GM08714 (cell line): ENCODE results near the gene TNRC6B.

Experiments used
- H3K4me3 ChIP-seq: fragments of 200-500 bp; sonication (Bioruptor generic); 2 replicates; pipeline ENCODE4 v1.5.1; 2014; ENCODE audit warnings: mild to moderate bottlenecking, low read length, inconsistent platforms
- ZNF274 ChIP-seq: IDR thresholded peaks from 2 replicates; pipeline ENCODE4 v1.6.1; 2012; ENCODE audit warnings: mild to moderate bottlenecking, low read depth, low read length

TNRC6B gene

DNA sequence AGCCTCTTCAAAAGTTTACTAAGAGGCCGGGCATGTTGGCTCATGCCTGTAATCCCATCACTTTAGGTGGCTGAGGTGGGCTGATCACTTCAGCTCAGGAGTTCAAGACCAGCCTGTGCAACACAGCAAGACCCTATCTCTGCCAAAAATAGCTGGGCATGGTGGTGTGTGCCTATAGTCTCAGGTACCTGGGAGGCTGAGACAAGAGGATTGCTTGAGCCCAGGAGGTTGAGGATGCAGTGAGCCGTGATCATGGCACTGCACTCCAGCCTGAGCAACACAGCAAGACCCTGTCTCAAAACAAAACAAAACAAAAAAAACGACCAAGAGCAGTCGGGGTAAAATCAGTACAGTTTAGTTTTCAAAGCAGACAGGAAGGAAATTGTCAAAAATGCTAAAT lies 163.9 kb downstream of the TNRC6B start:
- TF ChIP-seq ZNF274 = no peak

DNA sequence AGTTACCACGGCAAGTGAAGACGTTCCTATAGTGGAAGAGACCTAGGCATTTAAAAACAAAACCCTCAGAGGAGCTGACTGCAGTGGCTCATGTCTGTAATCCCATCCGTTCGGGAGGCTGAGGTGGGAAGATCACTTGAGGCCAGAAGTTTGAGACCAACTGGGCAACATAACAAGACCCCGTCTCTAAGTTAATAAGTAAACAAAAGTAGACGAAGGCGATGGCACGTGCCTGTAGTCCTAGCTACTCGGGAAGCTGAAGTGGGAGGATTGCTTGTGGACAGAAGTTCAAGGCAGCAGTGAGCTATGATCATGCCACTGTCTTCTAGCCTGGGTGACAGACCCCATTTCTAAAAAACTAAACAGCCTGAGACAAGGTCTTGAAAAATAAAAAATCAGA lies 164.8 kb downstream of the TNRC6B start:
- no peak overlapping the region for H3K4me3 ChIP-seq
- TF ChIP-seq ZNF274 = no peak

More for the DNA sequence above, 163.9 kb downstream of the TNRC6B start:
- no peak overlapping the region for H3K4me3 ChIP-seq

DNA sequence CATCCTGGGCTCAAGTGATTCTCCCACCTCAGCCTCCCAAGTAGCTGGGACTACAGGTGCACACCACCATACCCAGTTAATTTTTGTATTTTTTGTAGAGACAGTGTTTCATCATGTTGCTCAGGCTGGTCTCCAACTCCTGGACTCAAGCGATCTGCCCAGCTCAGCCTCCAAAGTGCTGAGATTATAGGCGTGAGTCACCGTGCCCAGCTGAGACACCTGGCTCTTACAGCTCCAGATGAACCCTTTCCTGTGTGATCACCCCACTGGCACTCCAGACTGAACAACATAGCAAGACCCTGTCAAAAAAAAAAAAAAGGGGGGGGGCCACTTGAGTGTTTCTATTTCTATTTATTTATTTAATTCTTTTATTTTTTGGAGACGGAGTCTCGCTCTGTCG lies 167.5 kb downstream of the TNRC6B start:
- no peak for TF ChIP-seq ZNF274
- peak overlapping the region; percentile 97 for H3K4me3 ChIP-seq

GRCh38 chr22:40345815-40346184 lies 168.1 kb downstream of the TNRC6B start:
- no peak for TF ChIP-seq ZNF274
- H3K4me3 ChIP-seq = peak overlapping the region; percentile 97

- no peak for TF ChIP-seq ZNF274
- H3K4me3 ChIP-seq = peak within 1 kb of the TSS; percentile 97
Observed at GRCh38 chr22:40346185-40347118, 168.7 kb downstream of the TNRC6B start, which contains the start of gene ADSL. Gene ADSL, plus strand, starts transcription at chr22:40346500. Its CDS starts 59 bp downstream, at chr22:40346559.

DNA sequence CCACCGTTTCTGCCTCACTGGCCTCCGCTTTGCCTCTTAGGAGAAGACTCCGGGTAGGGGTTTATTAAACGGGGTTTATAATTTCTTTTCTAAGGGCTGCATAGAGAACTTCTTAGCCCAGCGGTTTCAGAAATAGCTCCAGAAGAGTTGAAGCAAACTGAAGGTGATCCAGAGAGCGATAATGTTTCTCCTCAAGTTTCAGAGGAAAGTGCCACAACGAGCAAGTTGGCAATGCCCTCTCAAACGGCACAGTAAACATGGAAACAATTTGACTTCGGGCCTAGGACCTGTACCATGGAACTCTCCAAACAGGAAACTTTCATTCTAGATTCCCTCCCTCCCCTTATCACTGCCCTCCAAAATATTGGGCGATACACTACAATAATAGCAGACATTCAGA lies 169.6 kb downstream of the TNRC6B start:
- TF ChIP-seq ZNF274 = no peak
- H3K4me3 ChIP-seq = peak overlapping the region; percentile 97

GRCh38 chr22:40348025-40348658 lies 170.4 kb downstream of the TNRC6B start:
- peak overlapping the region; percentile 14 for H3K4me3 ChIP-seq
- no peak for TF ChIP-seq ZNF274

- no peak for TF ChIP-seq ZNF274
- no peak overlapping the region for H3K4me3 ChIP-seq
Observed at GRCh38 chr22:40352763-40353162, 175.0 kb downstream of the TNRC6B start.

GRCh38 chr22:40361100-40361499 lies 183.4 kb downstream of the TNRC6B start:
- no peak overlapping the region for H3K4me3 ChIP-seq
- no peak for TF ChIP-seq ZNF274

DNA sequence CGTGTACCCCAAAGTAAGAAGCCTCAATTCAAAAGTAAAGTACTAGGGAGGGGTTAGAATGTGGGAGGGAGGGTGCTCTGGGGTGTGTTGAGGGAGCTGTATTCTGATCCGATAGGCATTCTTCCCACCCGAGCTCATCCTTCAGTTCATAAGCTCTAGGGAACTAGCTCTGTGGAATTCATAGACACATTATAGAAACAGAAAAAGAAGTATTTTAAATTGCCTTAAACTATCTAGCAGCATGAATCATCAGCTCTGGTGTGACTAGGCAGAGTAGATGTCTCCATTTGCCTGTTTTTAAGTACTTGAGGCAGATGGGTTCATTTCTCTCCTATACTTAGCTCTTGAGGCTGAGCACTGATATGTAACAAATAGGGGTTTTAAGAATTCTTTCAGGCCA lies 185.3 kb downstream of the TNRC6B start:
- TF ChIP-seq ZNF274 = no peak

GRCh38 chr22:40364431-40364830 lies 186.7 kb downstream of the TNRC6B start:
- TF ChIP-seq ZNF274 = no peak
- no peak overlapping the region for H3K4me3 ChIP-seq

More for the DNA sequence above, 185.3 kb downstream of the TNRC6B start:
- H3K4me3 ChIP-seq = no peak overlapping the region

DNA sequence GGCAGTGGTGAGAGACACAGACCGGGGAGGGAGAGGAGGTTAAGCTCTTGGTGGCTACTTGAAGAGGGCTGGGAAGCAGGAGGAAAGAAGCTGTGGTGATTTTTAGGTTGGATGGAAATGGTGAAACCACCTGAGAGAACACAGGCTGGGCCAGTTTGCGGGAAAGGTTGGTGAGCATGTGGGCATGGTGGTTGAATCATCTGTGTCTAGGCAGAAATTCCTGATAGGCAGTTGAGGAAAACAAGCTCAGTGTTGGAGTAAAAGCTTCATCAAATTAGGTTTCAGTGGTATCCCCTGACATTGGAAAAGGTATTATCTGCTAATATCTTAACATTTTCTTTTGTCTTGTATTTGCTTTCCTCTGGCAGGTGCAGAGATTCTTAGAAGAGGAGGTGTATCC lies 188.3 kb downstream of the TNRC6B start:
- H3K4me3 ChIP-seq = no peak overlapping the region
- no peak for TF ChIP-seq ZNF274

- H3K4me3 ChIP-seq = no peak overlapping the region
- TF ChIP-seq ZNF274 = no peak
Observed at GRCh38 chr22:40367342-40367741, 189.6 kb downstream of the TNRC6B start.

DNA sequence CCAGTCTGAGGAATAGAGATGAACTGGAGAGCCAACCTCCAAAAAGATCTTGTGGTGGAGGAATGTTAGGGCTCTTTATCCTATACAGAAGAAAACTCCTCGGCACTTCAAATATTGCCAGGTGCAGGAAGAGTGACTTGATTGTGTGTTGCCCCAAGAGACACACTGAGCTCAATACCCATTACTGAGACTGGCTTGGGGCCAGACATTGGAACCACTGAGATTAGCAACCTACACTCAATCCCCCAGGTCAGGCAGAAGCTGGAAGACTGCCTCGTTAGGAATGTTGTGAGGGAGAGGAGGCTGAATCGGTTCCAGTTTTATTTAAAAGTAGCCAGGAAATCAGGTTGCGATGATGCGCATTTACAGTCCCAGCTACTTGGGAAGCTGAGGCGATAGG lies 190.3 kb downstream of the TNRC6B start:
- TF ChIP-seq ZNF274 = no peak
- H3K4me3 ChIP-seq = no peak overlapping the region

DNA sequence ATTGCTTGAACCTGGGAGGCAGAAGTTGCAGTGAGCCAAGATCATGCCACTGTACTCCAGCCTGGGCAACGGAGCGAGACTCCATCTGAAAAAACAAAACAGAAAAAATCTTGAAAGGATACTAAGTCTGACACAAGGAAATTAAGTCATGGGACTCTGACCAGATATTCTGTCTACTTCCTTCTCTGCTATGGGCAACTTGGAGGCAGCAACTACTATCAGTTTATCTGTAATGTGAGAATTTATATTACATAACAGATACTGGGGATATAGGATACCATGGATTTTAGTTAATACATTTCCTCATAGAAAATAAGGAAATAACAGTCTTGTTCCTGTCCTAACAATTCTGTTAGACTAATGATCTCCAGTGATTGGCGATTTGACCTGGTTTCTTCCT lies 191.1 kb downstream of the TNRC6B start:
- no peak for TF ChIP-seq ZNF274
- no peak overlapping the region for H3K4me3 ChIP-seq
